HEK293 (cell line): Measurements from ENCODE around the gene LRCH2.

Experiments
- CTCF ChIP-seq: fragments of 450-650 bp; formaldehyde crosslinking; IDR thresholded peaks from 2 replicates; pipeline ENCODE4 v1.5.1; 2016; ENCODE audit warnings: missing biosample characterization, missing genetic modification characterization
- SCRT2 ChIP-seq: fragments of 450-650 bp; formaldehyde crosslinking; IDR thresholded peaks from 2 replicates; pipeline ENCODE4 v1.5.1; 2016; ENCODE audit warnings: missing biosample characterization, missing genetic modification characterization
- ZNF140 ChIP-seq: fragments of 450-650 bp; formaldehyde crosslinking; IDR thresholded peaks from 2 replicates; pipeline ENCODE4 v1.5.1; 2016; ENCODE audit warnings: missing biosample characterization, missing genetic modification characterization

- TF ChIP-seq CTCF (tag by site-specific recombination), result no peak
- no peak for TF ChIP-seq SCRT2
- no peak for TF ChIP-seq ZNF140 (tag by site-specific recombination)
These were observed 44.0 kb downstream of the LRCH2 start for GRCh38 chrX:115189646-115190635.
